Vagina (tissue), 2 donors: ENCODE data around the gene CUL4A. TPM values are rescaled to one million over a fixed set of nuclear protein-coding genes. Genes with fewer than 3 reads are reported as not detected.
A peak's percentile ranks its signal among the peaks of the same experiment; 100 is the strongest.

Experiments used
- DNase-seq, 2 donors: peaks; one replicate each; pipeline ENCODE4 v3.0.0-alpha.2; 2017; ENCODE audit errors: extremely low spot score in 2 of 2
- H3K27ac ChIP-seq: fragments of 200-600 bp; sonication (generic); one replicate; pipeline ENCODE4 v1.5.1; 2019
- H3K27me3 ChIP-seq: fragments of 200-600 bp; sonication (generic); one replicate; pipeline ENCODE4 v1.5.1; 2019
- H3K36me3 ChIP-seq, 2 donors: fragments of 200-600 bp; sonication (generic); one replicate each; pipeline ENCODE4 v1.5.1; 2017 to 2019
- H3K4me1 ChIP-seq: fragments of 200-600 bp; sonication (generic); one replicate; pipeline ENCODE4 v1.5.1; 2019
- H3K4me3 ChIP-seq, 2 donors: fragments of 200-600 bp; sonication (generic); 1 replicate in 1 of 2; 2 replicates in 1 of 2; pipeline ENCODE4 v1.5.1; 2016 to 2019
- H3K9me3 ChIP-seq: fragments of 200-600 bp; sonication (generic); one replicate; pipeline ENCODE4 v1.5.1; 2019
- CTCF ChIP-seq, 3 experiments: fragments of 450-650 bp in 2 of 3; fragments of 200-600 bp in 1 of 3; sonication (generic) in 1 of 3; IDR thresholded peaks; one replicate each; pipeline ENCODE4 v1.5.1; 2017 to 2019; ENCODE audit warnings: antibody characterized with exemption in 3 of 3, mild to moderate bottlenecking in 2 of 3, moderate library complexity in 2 of 3
- POLR2A ChIP-seq, 2 donors: fragments of 450-650 bp; IDR thresholded peaks; one replicate each; pipeline ENCODE4 v1.6.1; 2017; ENCODE audit warnings: antibody characterized with exemption in 2 of 2, mild to moderate bottlenecking in 2 of 2, moderate library complexity in 2 of 2
- POLR2AphosphoS5 ChIP-seq, 2 donors: sonication (generic); formaldehyde crosslinking; IDR thresholded peaks; one replicate each; pipeline ENCODE4 v1.9.0; 2017; ENCODE audit warnings: antibody characterized with exemption in 2 of 2, mild to moderate bottlenecking in 2 of 2, low read depth in 1 of 2; ENCODE audit not compliant: insufficient read depth in 1 of 2
- intact Hi-C: fragments of 100-400 bp; cut with DNase I; formaldehyde crosslinking; loops from one replicate; pipeline ENCODE4 v1.15.1; 2023
- total RNA-seq: library from RNA; depleted of rRNA; stranded (reverse); fragments of >200 nt; gene quantifications from one replicate; pipeline ENCODE4 v1.2.3, GENCODE V29; 2016

The CUL4A gene
- total RNA-seq, 1 donor from 2014 or later = 110 TPM

GRCh38 chr13:113201815-113202214, 7.6 kb upstream of the CUL4A start:
- Histone ChIP-seq H3K27me3 (no peaks in the 10 kb centered on the region), H3K4me3 (no peak overlapping the region), H3K9me3 (no peaks in the 10 kb centered on the region), H3K27ac (no peak overlapping the region), H3K36me3 (peaks cover 0 to 33% of the 10 kb centered on the region in 2 donors), H3K4me1 (peaks cover 37% of the 10 kb centered on the region)
- intact Hi-C loops = loop anchor here (10.0 kb wide), 1 partner anchor 93 kb away; the partner anchor contains the start of gene LAMP1
- TF ChIP-seq POLR2A (IDR thresholded peaks at IDR 0.05) (no peak), CTCF (IDR thresholded peaks at IDR 0.05) (no peak), POLR2AphosphoS5 (IDR thresholded peaks at IDR 0.05; ENCODE audit: insufficient read depth in 1 of 2, low read depth in 1 of 2) (no peak)
- peak in 1 of 2 donors; percentile 13 for DNase-seq

- intact Hi-C loops = loop anchor here (10.0 kb wide), 1 partner anchor 92 kb away; the partner anchor contains the start of gene LAMP1
- Histone ChIP-seq H3K27ac (no peak overlapping the region), H3K9me3 (no peaks in the 10 kb centered on the region), H3K4me3 (no peak overlapping the region), H3K4me1 (peaks cover 48% of the 10 kb centered on the region), H3K27me3 (no peaks in the 10 kb centered on the region), H3K36me3 (peaks cover 0 to 22% of the 10 kb centered on the region in 2 donors)
- TF ChIP-seq POLR2A (IDR thresholded peaks at IDR 0.05) = no peak
- no peak for TF ChIP-seq POLR2AphosphoS5 (IDR thresholded peaks at IDR 0.05; ENCODE audit: insufficient read depth in 1 of 2, low read depth in 1 of 2)
- TF ChIP-seq CTCF (IDR thresholded peaks at IDR 0.05) = no peak
- DNase-seq = peak in 1 of 2 donors; percentile 72
Measured at GRCh38 chr13:113202912-113203311, 6.5 kb upstream of the CUL4A start.

- Histone ChIP-seq H3K27me3 (no peaks in the 10 kb centered on the region), H3K4me3 (no peak overlapping the region), H3K4me1 (peaks cover 50% of the 10 kb centered on the region), H3K9me3 (no peaks in the 10 kb centered on the region), H3K36me3 (peaks cover 0 to 14% of the 10 kb centered on the region in 2 donors), H3K27ac (no peak overlapping the region)
- intact Hi-C loops = loop anchor here (10.0 kb wide), 1 partner anchor 91 kb away; the partner anchor contains the start of gene LAMP1
- TF ChIP-seq CTCF (IDR thresholded peaks at IDR 0.05) (no peak), POLR2AphosphoS5 (IDR thresholded peaks at IDR 0.05; ENCODE audit: insufficient read depth in 1 of 2, low read depth in 1 of 2) (no peak), POLR2A (IDR thresholded peaks at IDR 0.05) (no peak)
- DNase-seq = peak in 1 of 2 donors; percentile 72
Measured at GRCh38 chr13:113203507-113204377, 5.7 kb upstream of the CUL4A start.

- no peak overlapping the region for H3K4me3 ChIP-seq
- no peaks in the 10 kb centered on the region for H3K9me3 ChIP-seq
- DNase-seq = peak in 1 of 2 donors; percentile 69
- no peak for TF ChIP-seq POLR2A (IDR thresholded peaks at IDR 0.05)
- no peak for TF ChIP-seq POLR2AphosphoS5 (IDR thresholded peaks at IDR 0.05; ENCODE audit: insufficient read depth in 1 of 2, low read depth in 1 of 2)
- TF ChIP-seq CTCF (IDR thresholded peaks at IDR 0.05) = no peak
- intact Hi-C loops = loop anchor here (10.0 kb wide), 1 partner anchor 90 kb away; the partner anchor contains the start of gene LAMP1
- H3K4me1 ChIP-seq = peaks cover 50% of the 10 kb centered on the region
- H3K36me3 ChIP-seq = peaks cover 0 to 8% of the 10 kb centered on the region in 2 donors
- no peak overlapping the region for H3K27ac ChIP-seq
- H3K27me3 ChIP-seq = no peaks in the 10 kb centered on the region
Measured at GRCh38 chr13:113204378-113204734, 5.1 kb upstream of the CUL4A start.
